HEK293 (cell line): Measurements from ENCODE around the gene FOXO3.
A peak's percentile ranks its signal among the peaks of the same experiment; 100 is the strongest.

ENCODE experiments used
- CTCF ChIA-PET: fragments of 350-600 bp; formaldehyde crosslinking; extraction: SDS; loops from one replicate; lab custom pipeline; 2021; ENCODE audit warnings: antibody characterized with exemption; lab: Yijun Ruan, JAX
- POLR2A ChIA-PET: fragments of 300-600 bp; formaldehyde crosslinking; extraction: SDS; loops from one replicate; lab custom pipeline; 2020; ENCODE audit warnings: antibody characterized with exemption, inconsistent platforms; lab: Yijun Ruan, JAX
- H3K27ac ChIP-seq: fragments of 200-500 bp; sonication (Bioruptor generic); 2 replicates; pipeline ENCODE4 v1.5.1; 2014; ENCODE audit warnings: low read depth, low read length, control low read depth, inconsistent platforms; ENCODE audit errors: extremely low read depth
- H3K36me3 ChIP-seq, 2 experiments: fragments of 200-500 bp in 1 of 2; sonication (Bioruptor generic) in 1 of 2; 1 replicate in 1 of 2; 2 replicates in 1 of 2; pipeline ENCODE4 v1.5.1; 2014 to 2017; ENCODE audit warnings: inconsistent platforms in 2 of 2, low read length in 2 of 2; ENCODE audit not compliant: control insufficient read depth in 2 of 2, insufficient read depth in 1 of 2
- H3K4me1 ChIP-seq: fragments of 200-500 bp; sonication (Bioruptor generic); 2 replicates; pipeline ENCODE4 v1.5.1; 2014; ENCODE audit warnings: mild to moderate bottlenecking, low read length, inconsistent platforms; ENCODE audit not compliant: control insufficient read depth, insufficient read depth
- H3K4me3 ChIP-seq: 2 replicates; pipeline ENCODE4 v1.5.1; 2011; ENCODE audit warnings: low read depth, mild to moderate bottlenecking, control low read depth, low read length, moderate library complexity
- H3K9me3 ChIP-seq: fragments of 200-500 bp; sonication (Bioruptor generic); 2 replicates; pipeline ENCODE4 v1.5.1; 2014; ENCODE audit warnings: low read depth, low read length, inconsistent platforms; ENCODE audit not compliant: control insufficient read depth, insufficient read depth
- AEBP2 ChIP-seq: fragments of 450-650 bp; formaldehyde crosslinking; IDR thresholded peaks from 2 replicates; pipeline ENCODE4 v1.5.1; 2016; ENCODE audit warnings: missing biosample characterization, missing genetic modification characterization, borderline replicate concordance
- BCL11A ChIP-seq: fragments of 450-650 bp; formaldehyde crosslinking; IDR thresholded peaks from 2 replicates; pipeline ENCODE4 v1.5.1; 2016; ENCODE audit warnings: low read depth, missing biosample characterization, missing genetic modification characterization
- EGR2 ChIP-seq: fragments of 450-650 bp; formaldehyde crosslinking; IDR thresholded peaks from 2 replicates; pipeline ENCODE4 v1.5.1; 2016; ENCODE audit warnings: low read depth, missing biosample characterization, missing genetic modification characterization
- FEZF1 ChIP-seq: fragments of 450-650 bp; formaldehyde crosslinking; IDR thresholded peaks from 2 replicates; pipeline ENCODE4 v1.5.1; 2016; ENCODE audit warnings: missing biosample characterization, missing genetic modification characterization
- KLF7 ChIP-seq: fragments of 450-650 bp; formaldehyde crosslinking; IDR thresholded peaks from 2 replicates; pipeline ENCODE4 v1.5.1; 2016; ENCODE audit warnings: missing biosample characterization, missing genetic modification characterization, borderline replicate concordance
- SCRT1 ChIP-seq: fragments of 450-650 bp; formaldehyde crosslinking; IDR thresholded peaks from 2 replicates; pipeline ENCODE4 v1.5.1; 2016; ENCODE audit warnings: missing biosample characterization, missing genetic modification characterization, borderline replicate concordance
- TCF7L2 ChIP-seq: IDR thresholded peaks from 2 replicates; pipeline ENCODE4 v1.6.1; 2011; ENCODE audit warnings: low read depth, mild to moderate bottlenecking, inconsistent platforms, low read length, moderate library complexity, borderline replicate concordance
- YY2 ChIP-seq: fragments of 450-650 bp; formaldehyde crosslinking; IDR thresholded peaks from 2 replicates; pipeline ENCODE4 v1.5.1; 2016; ENCODE audit warnings: missing biosample characterization, missing genetic modification characterization
- ZBTB48 ChIP-seq: fragments of 450-650 bp; formaldehyde crosslinking; IDR thresholded peaks from 2 replicates; pipeline ENCODE4 v1.5.1; 2016; ENCODE audit warnings: missing biosample characterization, missing genetic modification characterization
- ZBTB49 ChIP-seq: fragments of 450-650 bp; formaldehyde crosslinking; IDR thresholded peaks from 2 replicates; pipeline ENCODE4 v1.5.1; 2016; ENCODE audit warnings: missing biosample characterization, missing genetic modification characterization, low read depth
- ZFHX2 ChIP-seq: fragments of 450-650 bp; formaldehyde crosslinking; conservative IDR thresholded peaks from 2 replicates; pipeline ENCODE4 v1.5.1; 2016; ENCODE audit warnings: missing biosample characterization, missing genetic modification characterization
- ZNF16 ChIP-seq: fragments of 450-650 bp; formaldehyde crosslinking; IDR thresholded peaks from 2 replicates; pipeline ENCODE4 v1.5.1; 2016; ENCODE audit warnings: low read depth, missing biosample characterization, missing genetic modification characterization
- ZNF214 ChIP-seq: fragments of 450-650 bp; formaldehyde crosslinking; IDR thresholded peaks from 2 replicates; pipeline ENCODE4 v1.5.1; 2017; ENCODE audit warnings: missing biosample characterization, mild to moderate bottlenecking, missing genetic modification characterization, borderline replicate concordance
- ZNF274 ChIP-seq, 2 experiments: fragments of 200-500 bp in 1 of 2; fragments of 450-650 bp in 1 of 2; sonication (Bioruptor generic) in 1 of 2; formaldehyde crosslinking in 1 of 2; IDR thresholded peaks; 2 replicates each; pipeline versions ENCODE4 v1.5.1 to v1.6.1; 2014 to 2016; ENCODE audit warnings: borderline replicate concordance in 1 of 2, inconsistent platforms in 1 of 2, low read length in 1 of 2, missing biosample characterization in 1 of 2, missing genetic modification characterization in 1 of 2
- ZNF302 ChIP-seq: fragments of 450-650 bp; formaldehyde crosslinking; IDR thresholded peaks from 2 replicates; pipeline ENCODE4 v1.5.1; 2016; ENCODE audit warnings: missing biosample characterization, missing genetic modification characterization, low read depth
- ZNF558 ChIP-seq: fragments of 450-650 bp; formaldehyde crosslinking; IDR thresholded peaks from 2 replicates; pipeline ENCODE4 v1.5.1; 2016; ENCODE audit warnings: missing biosample characterization, missing genetic modification characterization
- ZXDB ChIP-seq: fragments of 450-650 bp; formaldehyde crosslinking; IDR thresholded peaks from 2 replicates; pipeline ENCODE4 v1.5.1; 2016; ENCODE audit warnings: missing biosample characterization, missing genetic modification characterization

FOXO3 gene

GRCh38 chr6:108711826-108712225 lies 151.1 kb downstream of the FOXO3 start (continued):
- TF ChIP-seq AEBP2 (tag by site-specific recombination) (no peak), ZBTB49 (tag by site-specific recombination) (no peak), TCF7L2 (no peak), YY2 (tag by site-specific recombination) (no peak), BCL11A (tag by site-specific recombination) (no peak), ZNF302 (tag by site-specific recombination) (no peak)

- Histone ChIP-seq H3K4me3 (no peak overlapping the region), H3K4me1 (peaks cover 5% of the 10 kb centered on the region; the same call in 1 of the 2 replicates), H3K9me3 (no peaks in the 10 kb centered on the region), H3K36me3 (no peaks in the 10 kb centered on the region), H3K27ac (no peak overlapping the region)
- TF ChIP-seq EGR2 (tag by site-specific recombination) (peak; percentile 88), ZNF16 (tag by site-specific recombination) (no peak), KLF7 (tag by site-specific recombination) (no peak), ZFHX2 (tag by site-specific recombination) (peak; percentile 87)
- ChIA-PET CTCF (interaction anchor here (0.6 kb wide), 1 partner anchor 101 kb away, joined by 4 read pairs; no protein-coding TSS in a partner anchor), POLR2A (interaction anchor here (1.5 kb wide), 1 partner anchor 152 kb away, joined by 3 read pairs; the partner anchor contains the start of gene FOXO3)
These were observed 152.2 kb downstream of the FOXO3 start for GRCh38 chr6:108712946-108713345.

- ChIA-PET CTCF (interaction anchor here (0.8 to 1.2 kb wide), 6 partner anchors 9 to 69 kb away, joined by 3 to 5 read pairs (median 3); no protein-coding TSS in a partner anchor), POLR2A (interaction anchor here (0.6 to 0.7 kb wide), 2 partner anchors 97 to 156 kb away, joined by 4 to 6 read pairs; no protein-coding TSS in a partner anchor)
- peaks cover 5% of the 10 kb centered on the region; the same call in 1 of the 2 replicates for H3K4me1 ChIP-seq
- no peak overlapping the region for H3K27ac ChIP-seq
- H3K9me3 ChIP-seq: no peaks in the 10 kb centered on the region
- no peaks in the 10 kb centered on the region for H3K36me3 ChIP-seq
- TF ChIP-seq SCRT1 (no peak), FEZF1 (0 out of 2 replicates have a peak, but pooled peaks have one; percentile 25), ZBTB48 (tag by site-specific recombination) (peak; percentile 54), ZXDB (tag by site-specific recombination) (no peak), BCL11A (tag by site-specific recombination) (no peak), YY2 (tag by site-specific recombination) (no peak), ZNF274 (IDR thresholded peaks at IDR 0.05; ENCODE audit: low read length) (no peak), ZNF274 (tag by site-specific recombination; IDR thresholded peaks at IDR 0.05; ENCODE audit: borderline replicate concordance) (no peak), ZNF558 (tag by site-specific recombination) (no peak), ZNF214 (tag by site-specific recombination) (no peak)
- H3K4me3 ChIP-seq: no peak overlapping the region
These were observed 153.5 kb downstream of the FOXO3 start for GRCh38 chr6:108714101-108714765.
